Neuronal stem cell (in vitro differentiated cells): ENCODE data around the gene TPSB2.
"Not testable (repeated sequence)": the region's sequence is repeated elsewhere in the genome, so short reads cannot be mapped to it uniquely, and the experiment has no call there.

Experiments used
- DNase-seq: peaks from one replicate; pipeline ENCODE4 v3.0.0-alpha.2; 2013; ENCODE audit warnings: low spot score
- H2AFZ ChIP-seq: one replicate; pipeline ENCODE4 v1.6.1; 2013; ENCODE audit warnings: mild to moderate bottlenecking, low read length, inconsistent platforms
- H2AK5ac ChIP-seq: 2 replicates; pipeline ENCODE4 v1.6.1; 2013; ENCODE audit warnings: low read depth, mild to moderate bottlenecking, inconsistent platforms, low read length, moderate library complexity, mixed read lengths
- H2BK120ac ChIP-seq: 2 replicates; pipeline ENCODE4 v1.6.1; 2013; ENCODE audit warnings: low read depth, mild to moderate bottlenecking, inconsistent platforms, low read length, moderate library complexity, mixed read lengths
- H2BK12ac ChIP-seq: one replicate; pipeline ENCODE4 v1.6.1; 2013; ENCODE audit warnings: low read length, inconsistent platforms
- H2BK15ac ChIP-seq: 2 replicates; pipeline ENCODE4 v1.6.1; 2013; ENCODE audit warnings: mild to moderate bottlenecking, low read length, inconsistent platforms, mixed read lengths
- H2BK5ac ChIP-seq: one replicate; pipeline ENCODE4 v1.6.1; 2013; ENCODE audit warnings: inconsistent platforms, mild to moderate bottlenecking, low read length, moderate library complexity
- H3K14ac ChIP-seq: one replicate; pipeline ENCODE4 v1.6.1; 2013; ENCODE audit warnings: low read length, inconsistent platforms
- H3K18ac ChIP-seq: 2 replicates; pipeline ENCODE4 v1.6.1; 2013; ENCODE audit warnings: low read length, inconsistent platforms
- H3K23ac ChIP-seq: 2 replicates; pipeline ENCODE4 v1.6.1; 2013; ENCODE audit warnings: low read depth, mild to moderate bottlenecking, mixed read lengths, low read length, inconsistent platforms; ENCODE audit not compliant: poor library complexity
- H3K27ac ChIP-seq: replicated peaks from 3 replicates; pipeline ENCODE4 v1.5.1; 2013; ENCODE audit warnings: low read length, inconsistent platforms
- H3K27me3 ChIP-seq, 3 experiments: 2 replicates each; pipeline ENCODE4 v1.6.1; 2013; ENCODE audit warnings: low read length in 3 of 3, mild to moderate bottlenecking in 2 of 3, inconsistent platforms in 1 of 3, low read depth in 1 of 3, mixed read lengths in 1 of 3, moderate library complexity in 1 of 3; ENCODE audit not compliant: control insufficient read depth in 3 of 3, insufficient read depth in 3 of 3
- H3K36me3 ChIP-seq, 2 donors: replicated peaks in 1 of 2; 2 replicates each; pipeline ENCODE4 v1.6.1; 2013; ENCODE audit warnings: low read length in 2 of 2; ENCODE audit not compliant: control insufficient read depth in 2 of 2, insufficient read depth in 2 of 2
- H3K4ac ChIP-seq: 2 replicates; pipeline ENCODE4 v1.6.1; 2013; ENCODE audit warnings: inconsistent platforms, mild to moderate bottlenecking, low read length, moderate library complexity
- H3K4me1 ChIP-seq, 2 donors: 1 replicate in 1 of 2; 2 replicates in 1 of 2; pipeline ENCODE4 v1.6.1; 2013; ENCODE audit warnings: low read length in 2 of 2, low read depth in 1 of 2; ENCODE audit not compliant: control insufficient read depth in 2 of 2, insufficient read depth in 1 of 2
- H3K4me2 ChIP-seq: one replicate; pipeline ENCODE4 v1.6.1; 2013; ENCODE audit warnings: mild to moderate bottlenecking, low read length, inconsistent platforms; ENCODE audit not compliant: insufficient read depth, poor library complexity, severe bottlenecking
- H3K4me3 ChIP-seq, 2 donors: 2 replicates each; pipeline ENCODE4 v1.5.1; 2013; ENCODE audit warnings: low read length in 2 of 2, mild to moderate bottlenecking in 2 of 2, inconsistent platforms in 1 of 2, moderate library complexity in 1 of 2
- H3K79me1 ChIP-seq: one replicate; pipeline ENCODE4 v1.6.1; 2013; ENCODE audit warnings: low read depth, mild to moderate bottlenecking, inconsistent platforms, low read length, moderate library complexity
- H3K9ac ChIP-seq: one replicate; pipeline ENCODE4 v1.6.1; 2013; ENCODE audit warnings: mild to moderate bottlenecking, low read depth, low read length, inconsistent platforms; ENCODE audit not compliant: poor library complexity
- H3K9me3 ChIP-seq, 2 donors: replicated peaks in 1 of 2; 2 replicates each; pipeline versions ENCODE3 to v1.6.1; 2013; ENCODE audit warnings: low read length in 2 of 2, mild to moderate bottlenecking in 2 of 2, inconsistent platforms in 1 of 2, low read depth in 1 of 2, mixed read lengths in 1 of 2, moderate library complexity in 1 of 2; ENCODE audit not compliant: control insufficient read depth in 2 of 2, insufficient read depth in 1 of 2
- H4K8ac ChIP-seq: one replicate; pipeline ENCODE4 v1.6.1; 2013; ENCODE audit warnings: low read depth, mild to moderate bottlenecking, inconsistent platforms, low read length, moderate library complexity
- H4K91ac ChIP-seq: one replicate; pipeline ENCODE4 v1.6.1; 2013; ENCODE audit warnings: low read length, low read depth, mild to moderate bottlenecking, inconsistent platforms; ENCODE audit not compliant: poor library complexity
- WGBS, 2 donors: extraction: QIAGEN DNeasy Blood & Tissue Kit; methylation state at CpG; one replicate each; pipeline ENCODE4 v1.1.7; 2013; ENCODE audit warnings: missing lambda C conversion rate in 2 of 2, mixed read lengths in 1 of 2; ENCODE audit not compliant: insufficient read length in 2 of 2, insufficient replicate concordance in 1 of 2; ENCODE audit errors: extremely low coverage in 2 of 2; 5-methylcytosine and 5-hydroxymethylcytosine counted together

The TPSB2 gene

GRCh38 chr16:1193825-1194581 is 36.0 kb downstream of the TPSB2 start:
- Histone ChIP-seq H2BK5ac (peak overlapping the region; percentile 88), H3K27me3 (no peaks in the 10 kb centered on the region), H2AFZ (no peak overlapping the region), H3K9me3 (no peaks in the 10 kb centered on the region), H3K79me1 (peaks cover 30% of the 10 kb centered on the region), H3K4me3 (no peak overlapping the region), H4K91ac (no peak overlapping the region), H3K4ac (no peak overlapping the region), H3K4me1 (peaks cover 6 to 9% of the 10 kb centered on the region in 2 donors), H3K4me2 (peak overlapping the region; percentile 11), H2AK5ac (peak overlapping the region; percentile 37), H3K23ac (peak overlapping the region; percentile 85), H2BK12ac (no peak overlapping the region), H3K14ac (peak overlapping the region; percentile 17), H3K27ac (no peak overlapping the region), H3K9ac (peak overlapping the region; percentile 44), H2BK15ac (no peak overlapping the region), H3K18ac (peak overlapping the region; percentile 71), H2BK120ac (no peak overlapping the region), H4K8ac (no peak overlapping the region), H3K36me3 (no peaks in the 10 kb centered on the region)
- DNase-seq, result no peak
- WGBS, 2 donors, result no CpG with 5 or more reads among the region's 29 CpGs

GRCh38 chr16:1193143-1193824 is 36.7 kb downstream of the TPSB2 start:
- no peak overlapping the region for H4K8ac ChIP-seq
- no peaks in the 10 kb centered on the region for H3K9me3 ChIP-seq
- peak overlapping the region; percentile 62 for H2BK15ac ChIP-seq
- no peak for DNase-seq
- H2AFZ ChIP-seq, result no peak overlapping the region
- H3K23ac ChIP-seq, result peak overlapping the region; percentile 85
- no CpG with 5 or more reads among the region's 30 CpGs for WGBS, 2 donors
- no peak overlapping the region for H3K4me2 ChIP-seq
- H3K4me3 ChIP-seq, result no peak overlapping the region
- peak overlapping the region; percentile 88 for H2BK5ac ChIP-seq
- no peak overlapping the region for H3K9ac ChIP-seq
- peaks cover 28% of the 10 kb centered on the region for H3K79me1 ChIP-seq
- H3K36me3 ChIP-seq, result no peaks in the 10 kb centered on the region
- H3K14ac ChIP-seq, result peak overlapping the region; percentile 25
- H2BK120ac ChIP-seq, result no peak overlapping the region
- H2AK5ac ChIP-seq, result no peak overlapping the region
- no peaks in the 10 kb centered on the region for H3K27me3 ChIP-seq
- H2BK12ac ChIP-seq, result no peak overlapping the region
- peaks cover 6 to 9% of the 10 kb centered on the region in 2 donors for H3K4me1 ChIP-seq
- no peak overlapping the region for H3K4ac ChIP-seq
- H3K18ac ChIP-seq, result peak overlapping the region; percentile 76
- H4K91ac ChIP-seq, result no peak overlapping the region
- H3K27ac ChIP-seq, result no peak overlapping the region

DNA sequence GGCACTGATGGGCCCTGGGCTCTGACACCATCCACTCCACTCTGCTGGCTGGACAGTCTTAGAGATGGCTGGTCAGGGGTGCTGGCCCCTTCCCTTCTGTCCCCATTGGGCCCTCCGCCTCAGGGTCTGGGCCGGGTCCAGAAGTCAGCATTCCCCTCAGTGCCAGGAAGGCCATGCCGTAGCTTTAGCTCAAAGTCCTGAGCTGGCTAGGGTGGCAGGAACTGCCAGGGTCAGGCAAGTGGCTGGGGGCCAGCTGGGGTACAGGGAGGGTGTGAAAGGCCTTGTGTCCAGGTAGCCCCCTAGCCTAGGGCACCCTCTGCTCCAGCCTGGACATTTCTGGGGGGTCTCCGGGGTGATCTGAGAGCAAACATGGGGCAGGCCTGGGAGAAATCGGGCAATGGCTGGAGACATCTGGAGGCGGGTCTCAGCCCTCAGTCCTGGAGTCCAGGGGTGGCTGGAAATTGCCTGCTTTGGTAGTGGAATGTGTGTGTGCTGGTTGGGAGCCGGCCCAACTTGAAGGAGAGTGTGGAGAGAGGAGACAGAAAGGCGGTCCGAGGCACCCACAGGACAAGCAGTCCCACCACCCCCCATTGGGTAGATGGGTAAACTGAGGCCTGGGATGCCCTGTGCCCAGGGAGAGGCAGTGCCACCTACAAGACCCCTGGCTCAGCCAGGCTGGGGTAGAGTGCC is 37.5 kb downstream of the TPSB2 start:
- no peak overlapping the region for H4K8ac ChIP-seq
- DNase-seq, result no peak
- peak overlapping the region; percentile 44 for H3K9ac ChIP-seq
- H3K4me3 ChIP-seq, result no peak overlapping the region
- no peak overlapping the region for H2BK15ac ChIP-seq
- no peak overlapping the region for H2AFZ ChIP-seq
- peak overlapping the region; percentile 78 for H2BK5ac ChIP-seq
- no peak overlapping the region for H2AK5ac ChIP-seq
- peaks cover 28% of the 10 kb centered on the region for H3K79me1 ChIP-seq
- WGBS, 2 donors, result no CpG with 5 or more reads among the region's 9 CpGs
- H3K14ac ChIP-seq, result peak overlapping the region; percentile 82
- H3K27ac ChIP-seq, result no peak overlapping the region
- H2BK120ac ChIP-seq, result no peak overlapping the region
- H3K36me3 ChIP-seq, result no peaks in the 10 kb centered on the region
- H4K91ac ChIP-seq, result no peak overlapping the region
- H3K27me3 ChIP-seq, result no peaks in the 10 kb centered on the region
- H3K4me1 ChIP-seq, result peaks cover 6 to 7% of the 10 kb centered on the region in 2 donors
- no peak overlapping the region for H3K23ac ChIP-seq
- no peak overlapping the region for H3K4me2 ChIP-seq
- peak overlapping the region; percentile 58 for H2BK12ac ChIP-seq
- H3K18ac ChIP-seq, result peak overlapping the region; percentile 76
- H3K9me3 ChIP-seq, result no peaks in the 10 kb centered on the region
- no peak overlapping the region for H3K4ac ChIP-seq

DNA sequence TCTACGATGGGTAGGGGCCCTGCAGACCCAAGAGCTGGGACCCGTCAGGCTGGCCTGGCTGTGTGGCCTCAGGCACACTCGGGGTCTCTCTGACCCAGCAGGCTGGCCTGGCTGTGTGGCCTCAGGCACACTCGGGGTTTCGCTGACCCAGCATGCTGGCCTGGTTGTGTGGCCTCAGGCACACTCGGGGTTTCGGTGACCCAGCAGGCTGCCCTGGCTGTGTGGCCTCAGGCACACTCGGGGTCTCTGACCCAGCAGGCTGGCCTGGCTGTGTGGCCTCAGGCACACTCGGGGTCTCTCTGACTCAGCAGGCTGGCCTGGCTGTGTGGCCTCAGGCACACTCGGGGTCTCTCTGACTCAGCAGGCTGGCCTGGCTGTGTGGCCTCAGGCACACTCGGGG is 39.2 kb downstream of the TPSB2 start:
- H2BK12ac ChIP-seq, H4K8ac ChIP-seq, H2BK15ac ChIP-seq, H2AFZ ChIP-seq, H3K4me1 ChIP-seq, H3K9ac ChIP-seq, H2AK5ac ChIP-seq, DNase-seq, H4K91ac ChIP-seq, H3K18ac ChIP-seq, H3K9me3 ChIP-seq, H2BK5ac ChIP-seq, H3K23ac ChIP-seq, H3K4ac ChIP-seq, H3K4me3 ChIP-seq, H3K27ac ChIP-seq, H2BK120ac ChIP-seq, H3K27me3 ChIP-seq, H3K36me3 ChIP-seq, H3K4me2 ChIP-seq: not testable (repeated sequence)
- peak overlapping the region; percentile 56 for H3K14ac ChIP-seq
- no CpG with 5 or more reads among the region's 11 CpGs for WGBS, 2 donors
- H3K79me1 ChIP-seq, result peaks cover 32% of the 10 kb centered on the region
